Measurements from ENCODE around the gene FIGNL2. TPM values are rescaled to one million over a fixed set of nuclear protein-coding genes. Genes with fewer than 3 reads are reported as not detected.

FIGNL2 gene, protein sequence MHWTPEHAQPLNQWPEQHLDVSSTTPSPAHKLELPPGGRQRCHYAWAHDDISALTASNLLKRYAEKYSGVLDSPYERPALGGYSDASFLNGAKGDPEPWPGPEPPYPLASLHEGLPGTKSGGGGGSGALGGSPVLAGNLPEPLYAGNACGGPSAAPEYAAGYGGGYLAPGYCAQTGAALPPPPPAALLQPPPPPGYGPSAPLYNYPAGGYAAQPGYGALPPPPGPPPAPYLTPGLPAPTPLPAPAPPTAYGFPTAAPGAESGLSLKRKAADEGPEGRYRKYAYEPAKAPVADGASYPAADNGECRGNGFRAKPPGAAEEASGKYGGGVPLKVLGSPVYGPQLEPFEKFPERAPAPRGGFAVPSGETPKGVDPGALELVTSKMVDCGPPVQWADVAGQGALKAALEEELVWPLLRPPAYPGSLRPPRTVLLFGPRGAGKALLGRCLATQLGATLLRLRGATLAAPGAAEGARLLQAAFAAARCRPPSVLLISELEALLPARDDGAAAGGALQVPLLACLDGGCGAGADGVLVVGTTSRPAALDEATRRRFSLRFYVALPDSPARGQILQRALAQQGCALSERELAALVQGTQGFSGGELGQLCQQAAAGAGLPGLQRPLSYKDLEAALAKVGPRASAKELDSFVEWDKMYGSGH
- total RNA-seq = under 1 TPM; 0.17 to 0.20 (median 0.18) TPM
- under 1 TPM; 0.01 to 0.08 (median 0.04) TPM for polyA plus RNA-seq
- long read RNA-seq, donor 1 = 0 reads
- long read RNA-seq, donor 2 = 0 reads

GRCh38 chr12:51848326-51848727 is at the start of gene FIGNL2:
FIGNL2 (minus strand) TSS chr12:51848718; CDS start chr12:51822413, 26,305 bp downstream.
- intact Hi-C loops (cut with DNase I) = no loop called here
- 1 to 2% (median 1%) methylated on average over 27 to 51 of the region's 51 CpGs for WGBS, 3 donors
- ATAC-seq (no peak), DNase-seq (no peak)
- H3K4me3 ChIP-seq = peak within 1 kb of the TSS; percentile 61
- no peaks in the 10 kb centered on the region for H3K36me3 ChIP-seq (ENCODE audit: insufficient read depth in 1 of 2, low read depth in 1 of 2)
- peaks cover 0 to 62% (median 14%) of the 10 kb centered on the region in 3 donors for H3K27me3 ChIP-seq (ENCODE audit: insufficient read depth in 3 of 3, low read length in 2 of 3)
- H3K27ac ChIP-seq = no peak within 1 kb of the TSS
- H3K4me1 ChIP-seq = peaks cover 10% of the 10 kb centered on the region
- TF ChIP-seq CTCF (IDR thresholded peaks at IDR 0.05) = no peak
- H3K9me3 ChIP-seq = no peaks in the 10 kb centered on the region

DNA sequence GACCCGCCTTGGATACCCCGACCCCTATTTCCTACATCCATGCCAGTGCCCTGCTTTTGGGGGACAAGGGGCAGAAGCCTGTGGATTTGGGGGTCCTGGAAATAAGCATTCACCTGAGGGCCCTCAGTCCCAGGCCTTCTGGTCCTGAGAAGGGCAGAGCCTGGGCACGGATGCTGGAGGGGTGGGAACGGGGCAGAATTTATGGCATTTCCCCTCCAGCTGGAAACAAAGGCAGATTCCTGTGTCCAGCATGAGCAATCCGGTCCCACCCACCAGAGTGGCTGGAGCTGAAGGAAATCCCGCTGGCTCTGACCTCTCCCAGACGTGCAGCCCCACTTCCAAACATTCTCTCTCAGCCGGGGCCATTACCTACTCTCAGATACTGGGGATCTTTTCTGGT is 48.7 kb upstream of the FIGNL2 start:
- ATAC-seq = peak in 3 of 4 donors; percentile 43 to 62 (median 48)
- intact Hi-C loops (cut with DNase I) = no loop called here
- WGBS, 3 donors = 62 to 68% (median 66%) methylated on average over 8 of the region's 8 CpGs
- no peaks in the 10 kb centered on the region for H3K9me3 ChIP-seq
- H3K4me3 ChIP-seq = no peak overlapping the region
- DNase-seq = peak in 1 of 2 donors; percentile 53
- no peaks in the 10 kb centered on the region for H3K4me1 ChIP-seq
- TF ChIP-seq CTCF (IDR thresholded peaks at IDR 0.05) = no peak
- no peaks in the 10 kb centered on the region for H3K36me3 ChIP-seq (ENCODE audit: insufficient read depth in 1 of 2, low read depth in 1 of 2)
- no peaks in the 10 kb centered on the region for H3K27me3 ChIP-seq (ENCODE audit: insufficient read depth in 3 of 3, low read length in 2 of 3)
- peak overlapping the region; percentile 58 for H3K27ac ChIP-seq

DNA sequence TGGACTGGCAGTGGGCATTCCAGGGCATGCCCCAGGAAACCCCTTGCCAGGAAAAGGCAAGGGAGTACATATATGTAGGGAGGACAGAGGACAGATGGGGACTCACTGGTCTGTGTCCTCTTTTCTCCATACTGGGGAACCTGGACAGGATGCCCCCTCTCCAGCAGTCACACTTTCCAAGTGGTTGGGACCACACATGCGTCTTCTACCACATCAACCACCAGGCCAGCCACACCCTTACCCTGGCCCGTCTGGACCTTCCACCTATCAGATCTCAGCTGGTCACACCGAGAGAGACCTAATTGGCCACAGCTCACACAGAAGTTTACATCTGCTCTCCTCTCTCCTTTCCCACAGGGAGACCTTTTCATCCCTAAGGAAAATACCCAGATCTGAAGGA is 47.7 kb upstream of the FIGNL2 start:
- no peak overlapping the region for H3K4me3 ChIP-seq
- H3K9me3 ChIP-seq = no peaks in the 10 kb centered on the region
- 57 to 76% (median 61%) methylated on average over 3 of the region's 3 CpGs for WGBS, 3 donors
- TF ChIP-seq CTCF (IDR thresholded peaks at IDR 0.05) = no peak
- H3K27ac ChIP-seq = peak overlapping the region; percentile 58
- H3K36me3 ChIP-seq (ENCODE audit: insufficient read depth in 1 of 2, low read depth in 1 of 2) = no peaks in the 10 kb centered on the region
- ATAC-seq (no peak), DNase-seq (no peak)
- no peaks in the 10 kb centered on the region for H3K4me1 ChIP-seq
- intact Hi-C loops (cut with DNase I) = no loop called here
- no peaks in the 10 kb centered on the region for H3K27me3 ChIP-seq (ENCODE audit: insufficient read depth in 3 of 3, low read length in 2 of 3)

DNA sequence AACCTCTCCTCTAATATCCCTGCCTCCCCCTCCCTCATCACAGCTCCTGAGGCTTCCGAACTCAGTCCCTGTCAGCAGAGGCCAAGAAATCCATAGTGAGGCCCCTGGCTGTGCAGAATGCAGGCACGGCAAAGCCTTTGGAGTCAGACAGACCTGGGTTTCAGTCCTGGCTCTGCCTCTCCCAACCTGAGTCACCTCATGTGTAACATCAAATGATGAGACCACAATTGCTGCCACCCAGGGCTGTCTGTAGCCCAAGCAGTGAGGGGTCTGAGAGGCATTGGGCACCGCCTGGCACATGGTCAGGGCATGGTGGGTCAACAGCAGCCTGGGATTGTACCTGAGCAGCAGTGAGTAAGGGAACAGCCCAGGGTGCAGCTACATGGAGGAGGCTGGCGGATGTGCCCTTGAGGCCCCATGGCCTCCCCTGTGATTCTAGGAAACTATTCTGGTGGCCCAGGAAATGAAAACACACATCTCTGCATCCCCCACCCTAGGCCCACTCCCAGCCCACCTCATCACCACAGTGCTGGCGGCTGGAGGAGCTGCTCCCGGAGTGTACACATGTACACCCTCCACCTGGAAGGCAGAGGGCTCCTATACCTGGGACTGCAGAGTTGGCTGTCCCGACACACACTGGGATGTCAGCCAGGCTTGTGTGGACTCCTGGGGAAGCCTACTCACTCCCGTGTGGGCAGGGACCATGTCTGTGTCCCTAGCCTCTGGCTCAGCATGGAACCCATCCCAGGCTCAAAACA is 47.0 kb upstream of the FIGNL2 start:
- ATAC-seq = no peak
- H3K27me3 ChIP-seq (ENCODE audit: insufficient read depth in 3 of 3, low read length in 2 of 3) = no peaks in the 10 kb centered on the region
- no peaks in the 10 kb centered on the region for H3K4me1 ChIP-seq
- DNase-seq = no peak
- no peaks in the 10 kb centered on the region for H3K36me3 ChIP-seq (ENCODE audit: insufficient read depth in 1 of 2, low read depth in 1 of 2)
- no peak overlapping the region for H3K27ac ChIP-seq
- 78 to 90% (median 85%) methylated on average over 8 of the region's 8 CpGs for WGBS, 3 donors
- intact Hi-C loops (cut with DNase I) = loop anchor here in 1 of 2 donors (1.0 to 2.0 kb wide), 2 partner anchors 28 to 85 kb away; no protein-coding TSS in a partner anchor
- TF ChIP-seq CTCF (IDR thresholded peaks at IDR 0.05) = no peak
- H3K4me3 ChIP-seq = no peak overlapping the region
- H3K9me3 ChIP-seq = no peaks in the 10 kb centered on the region

Data from psoas muscle (tissue), 8 donors.